IgD-negative memory B cell (primary cell): Measurements from ENCODE around the gene SNAP47. TPM values are rescaled to one million over a fixed set of nuclear protein-coding genes. Genes with fewer than 3 reads are reported as not detected.
A peak's percentile ranks its signal among the peaks of the same experiment; 100 is the strongest.

Experiments used
- H3K27ac Mint-ChIP-seq, 3 donors: one replicate each; pipeline ENCODE4 v1.8.0; 2020 to 2022; ENCODE audit warnings: mild to moderate bottlenecking in 3 of 3, mixed read lengths in 3 of 3, moderate library complexity in 1 of 3
- H3K27me3 Mint-ChIP-seq: one replicate; pipeline ENCODE4 v1.8.0; 2021; ENCODE audit warnings: mixed read lengths
- H3K36me3 Mint-ChIP-seq: one replicate; pipeline ENCODE4 v1.8.0; 2020; ENCODE audit warnings: mild to moderate bottlenecking, mixed read lengths
- H3K4me1 Mint-ChIP-seq, 3 donors: one replicate each; pipeline ENCODE4 v1.8.0; 2020 to 2022; ENCODE audit warnings: mixed read lengths in 3 of 3, mild to moderate bottlenecking in 1 of 3
- H3K4me3 Mint-ChIP-seq, 4 donors: one replicate each; pipeline ENCODE4 v1.8.0; 2020 to 2022; ENCODE audit warnings: mild to moderate bottlenecking in 4 of 4, mixed read lengths in 4 of 4, moderate library complexity in 3 of 4
- H3K9me3 Mint-ChIP-seq, 3 donors: one replicate each; pipeline ENCODE4 v1.8.0; 2020 to 2021; ENCODE audit warnings: mixed read lengths in 3 of 3, mild to moderate bottlenecking in 1 of 3
- polyA plus RNA-seq: library from polyadenylated mRNA; unstranded; fragments of 300-500 nt; fragmentation: Illumina TruSeq; gene quantifications from one replicate; pipeline ENCODE4 v1.2.3, GENCODE V29; 2021

SNAP47 gene
- polyA plus RNA-seq, 1 donor from 2014 or later = 42.9 TPM

- no peak overlapping the region for H3K4me3 Mint-ChIP-seq
- H3K9me3 Mint-ChIP-seq = peaks cover 0 to 2% (median 0%) of the 10 kb centered on the region in 3 donors
- no peak overlapping the region for H3K27ac Mint-ChIP-seq
These were observed 61.2 kb downstream of the SNAP47 start for GRCh38 chr1:227796359-227796915.

GRCh38 chr1:227797144-227797543, 61.9 kb downstream of the SNAP47 start:
- no peaks in the 10 kb centered on the region for H3K4me1 Mint-ChIP-seq
- H3K9me3 Mint-ChIP-seq = peaks cover 0 to 2% (median 0%) of the 10 kb centered on the region in 3 donors
- H3K27ac Mint-ChIP-seq = no peak overlapping the region

More at GRCh38 chr1:227796359-227796915, 61.2 kb downstream of the SNAP47 start:
- Mint-ChIP-seq H3K36me3 (no peaks in the 10 kb centered on the region), H3K4me1 (no peaks in the 10 kb centered on the region), H3K27me3 (peaks cover 6% of the 10 kb centered on the region)

GRCh38 chr1:227797625-227798024, 62.4 kb downstream of the SNAP47 start:
- Mint-ChIP-seq H3K4me1 (no peaks in the 10 kb centered on the region), H3K27me3 (peaks cover 8% of the 10 kb centered on the region), H3K27ac (no peak overlapping the region), H3K9me3 (peaks cover 0 to 2% (median 0%) of the 10 kb centered on the region in 3 donors), H3K36me3 (no peaks in the 10 kb centered on the region), H3K4me3 (no peak overlapping the region)

More at GRCh38 chr1:227797144-227797543, 61.9 kb downstream of the SNAP47 start:
- Mint-ChIP-seq H3K27me3 (peaks cover 7% of the 10 kb centered on the region), H3K4me3 (no peak overlapping the region), H3K36me3 (no peaks in the 10 kb centered on the region)

GRCh38 chr1:227798078-227798802, 63.0 kb downstream of the SNAP47 start:
- Mint-ChIP-seq H3K27me3 (peaks cover 8% of the 10 kb centered on the region), H3K4me3 (no peak overlapping the region), H3K9me3 (peaks cover 0 to 3% (median 2%) of the 10 kb centered on the region in 3 donors), H3K36me3 (no peaks in the 10 kb centered on the region), H3K4me1 (no peaks in the 10 kb centered on the region), H3K27ac (no peak overlapping the region)

- H3K27me3 Mint-ChIP-seq = peaks cover 11% of the 10 kb centered on the region
- no peaks in the 10 kb centered on the region for H3K36me3 Mint-ChIP-seq
- H3K9me3 Mint-ChIP-seq = peaks cover 2 to 12% (median 6%) of the 10 kb centered on the region in 3 donors
- H3K4me3 Mint-ChIP-seq = no peak overlapping the region
- no peaks in the 10 kb centered on the region for H3K4me1 Mint-ChIP-seq
- H3K27ac Mint-ChIP-seq = peak overlapping the region in 1 of 3 donors; percentile 66
These were observed 64.5 kb downstream of the SNAP47 start for GRCh38 chr1:227799756-227800155.

- Mint-ChIP-seq H3K4me3 (no peak overlapping the region), H3K27me3 (peaks cover 15% of the 10 kb centered on the region), H3K9me3 (peaks cover 5 to 15% (median 11%) of the 10 kb centered on the region in 3 donors), H3K36me3 (no peaks in the 10 kb centered on the region), H3K27ac (no peak overlapping the region), H3K4me1 (no peaks in the 10 kb centered on the region)
These were observed 68.7 kb downstream of the SNAP47 start for GRCh38 chr1:227803933-227804332.

- H3K36me3 Mint-ChIP-seq = no peaks in the 10 kb centered on the region
- H3K4me1 Mint-ChIP-seq = no peaks in the 10 kb centered on the region
- peaks cover 18% of the 10 kb centered on the region for H3K27me3 Mint-ChIP-seq
- H3K27ac Mint-ChIP-seq = no peak overlapping the region
- no peak overlapping the region for H3K4me3 Mint-ChIP-seq
- H3K9me3 Mint-ChIP-seq = peaks cover 5 to 15% (median 9%) of the 10 kb centered on the region in 3 donors
These were observed 70.5 kb downstream of the SNAP47 start for GRCh38 chr1:227805606-227806197.

GRCh38 chr1:227808566-227808965, 73.3 kb downstream of the SNAP47 start:
- Mint-ChIP-seq H3K27ac (no peak overlapping the region), H3K9me3 (peaks cover 8 to 21% (median 18%) of the 10 kb centered on the region in 3 donors), H3K27me3 (peaks cover 16% of the 10 kb centered on the region), H3K36me3 (peaks cover 4% of the 10 kb centered on the region), H3K4me1 (no peaks in the 10 kb centered on the region), H3K4me3 (no peak overlapping the region)

- Mint-ChIP-seq H3K4me1 (no peaks in the 10 kb centered on the region), H3K27me3 (peaks cover 14% of the 10 kb centered on the region), H3K4me3 (no peak overlapping the region), H3K36me3 (peaks cover 4% of the 10 kb centered on the region), H3K9me3 (peaks cover 8 to 19% (median 16%) of the 10 kb centered on the region in 3 donors), H3K27ac (no peak overlapping the region)
These were observed 73.8 kb downstream of the SNAP47 start for GRCh38 chr1:227809026-227809425.

- Mint-ChIP-seq H3K4me1 (no peaks in the 10 kb centered on the region), H3K27me3 (peaks cover 3% of the 10 kb centered on the region), H3K27ac (no peak overlapping the region), H3K36me3 (peaks cover 4% of the 10 kb centered on the region), H3K4me3 (no peak overlapping the region), H3K9me3 (peaks cover 4 to 18% (median 18%) of the 10 kb centered on the region in 3 donors)
These were observed 78.7 kb downstream of the SNAP47 start for GRCh38 chr1:227813962-227814361.

- Mint-ChIP-seq H3K36me3 (peaks cover 4% of the 10 kb centered on the region), H3K27me3 (no peaks in the 10 kb centered on the region), H3K27ac (no peak within 1 kb of the TSS), H3K9me3 (peaks cover 4 to 18% (median 18%) of the 10 kb centered on the region in 3 donors), H3K4me3 (no peak within 1 kb of the TSS), H3K4me1 (no peaks in the 10 kb centered on the region)
These were observed 80.5 kb downstream of the SNAP47 start, which contains the start of gene PRSS38 for GRCh38 chr1:227815468-227816409. Gene PRSS38, plus strand, starts transcription at chr1:227815675. Its CDS starts 42 bp downstream, at chr1:227815717.

GRCh38 chr1:227816750-227817446, 81.7 kb downstream of the SNAP47 start:
- Mint-ChIP-seq H3K4me1 (no peaks in the 10 kb centered on the region), H3K9me3 (peaks cover 6 to 21% (median 16%) of the 10 kb centered on the region in 3 donors), H3K27me3 (no peaks in the 10 kb centered on the region), H3K36me3 (peaks cover 5% of the 10 kb centered on the region), H3K27ac (no peak overlapping the region), H3K4me3 (no peak overlapping the region)

GRCh38 chr1:227823537-227823936, 88.3 kb downstream of the SNAP47 start:
- peaks cover 7 to 15% (median 8%) of the 10 kb centered on the region in 3 donors for H3K9me3 Mint-ChIP-seq
- peaks cover 3% of the 10 kb centered on the region for H3K27me3 Mint-ChIP-seq
- H3K4me1 Mint-ChIP-seq = no peaks in the 10 kb centered on the region
- H3K4me3 Mint-ChIP-seq = no peak overlapping the region
- peaks cover 3% of the 10 kb centered on the region for H3K36me3 Mint-ChIP-seq
- H3K27ac Mint-ChIP-seq = no peak overlapping the region

- Mint-ChIP-seq H3K27ac (no peak overlapping the region), H3K4me1 (no peaks in the 10 kb centered on the region), H3K36me3 (peaks cover 3% of the 10 kb centered on the region), H3K9me3 (peaks cover 9 to 20% (median 11%) of the 10 kb centered on the region in 3 donors), H3K4me3 (no peak overlapping the region), H3K27me3 (peaks cover 9% of the 10 kb centered on the region)
These were observed 89.0 kb downstream of the SNAP47 start for GRCh38 chr1:227824204-227824603.
